ENCODE data around the gene PGPEP1. TPM values are rescaled to one million over a fixed set of nuclear protein-coding genes. Genes with fewer than 3 reads are reported as not detected.

Gene PGPEP1
- total and polyA plus RNA-seq, 4 donors = 13.0 to 41.6 (median 15.0) TPM

GRCh38 chr19:18419195-18419698, 78.8 kb downstream of the PGPEP1 start, which contains the start of gene SSBP4:
Gene SSBP4 (plus strand): TSS chr19:18419398. CDS start chr19:18419649, 251 bp downstream.
- peak within 1 kb of the TSS; percentile 73 to 88 for H3K27ac ChIP-seq (ENCODE audit: low read depth in 1 of 2, low read length in 1 of 2)
- no peaks in the 10 kb centered on the region for H3K27me3 ChIP-seq (ENCODE audit: control insufficient read depth in 3 of 3, insufficient read depth in 3 of 3, low read length in 2 of 3)
- peaks cover 0 to 59% (median 44%) of the 10 kb centered on the region in 5 donors for H3K4me1 ChIP-seq (ENCODE audit: control insufficient read depth in 5 of 5, insufficient read depth in 5 of 5, low read length in 5 of 5)
- no peak for TF ChIP-seq CTCF (IDR thresholded peaks at IDR 0.05; ENCODE audit: control extremely low read depth, extremely low read depth)
- H3K9ac ChIP-seq (ENCODE audit: insufficient read depth in 1 of 2, low read length in 2 of 2) = no peak within 1 kb of the TSS
- no peaks in the 10 kb centered on the region for H3K36me3 ChIP-seq (ENCODE audit: control insufficient read depth in 4 of 4, insufficient read depth in 4 of 4, low read length in 4 of 4)
- WGBS, 2 donors = 1% methylated on average over 42 to 80 of the region's 80 CpGs
- DNase-seq (peak; percentile 87 to 91 (median 87)), ATAC-seq (ENCODE audit: insufficient read depth, low FRiP score) (peak; percentile 32)
- H3K9me3 ChIP-seq (ENCODE audit: control insufficient read depth in 4 of 4, insufficient read depth in 3 of 4, low read length in 3 of 4) = no peaks in the 10 kb centered on the region
- H3K4me3 ChIP-seq = peak within 1 kb of the TSS; percentile 68

Small RNA genes lying within 50 kb of the gene (small RNA-seq; reads per million reads assigned to genes)
- not detected for gene MIR3189 (ENCODE audit: low replicate concordance)
- gene RN7SL513P (ENCODE audit: low replicate concordance) = not detected

Other genes with a start within 250 kb of the PGPEP1 start
- gene MAST3, start 242.8 kb upstream of the PGPEP1 start, total RNA-seq = 10 to 100 TPM in 1 of 2 donors, 1 to 10 TPM in 1; 6.5 to 24.0 TPM
- 10 to 100 TPM in 1 of 2 donors, 1 to 10 TPM in 1; 5.0 to 12.1 TPM for gene MAST3, start 242.8 kb upstream of the PGPEP1 start, polyA plus RNA-seq
- gene PIK3R2, start 187.4 kb upstream of the PGPEP1 start, total RNA-seq = 10 to 100 TPM; 22.3 to 36.2 TPM
- 10 to 100 TPM in 1 of 2 donors, 1 to 10 TPM in 1; 7.0 to 18.4 TPM for gene PIK3R2, start 187.4 kb upstream of the PGPEP1 start, polyA plus RNA-seq
- gene IFI30, start 166.8 kb upstream of the PGPEP1 start, total RNA-seq = 100 to 1,000 TPM; 205 to 612 TPM
- 1,000 to 10,000 TPM in 1 of 2 donors, 100 to 1,000 TPM in 1; 440 to 1,883 TPM for gene IFI30, start 166.8 kb upstream of the PGPEP1 start, polyA plus RNA-seq
- 10 to 100 TPM in 1 of 2 donors, 1 to 10 TPM in 1; 3.2 to 13.7 TPM for gene MPV17L2, start 147.4 kb upstream of the PGPEP1 start, total RNA-seq
- gene MPV17L2, start 147.4 kb upstream of the PGPEP1 start, polyA plus RNA-seq = 10 to 100 TPM; 22.7 to 28.0 TPM
- 1 to 10 TPM; 3.1 to 6.7 TPM for gene RAB3A, start 136.6 kb upstream of the PGPEP1 start, total RNA-seq
- 1 to 10 TPM; 1.1 to 1.5 TPM for gene RAB3A, start 136.6 kb upstream of the PGPEP1 start, polyA plus RNA-seq
- 10 to 100 TPM in 1 of 2 donors, 1 to 10 TPM in 1; 3.6 to 32.4 TPM for gene PDE4C, start 114.2 kb upstream of the PGPEP1 start, total RNA-seq
- gene PDE4C, start 114.2 kb upstream of the PGPEP1 start, polyA plus RNA-seq = 1 to 10 TPM in 1 of 2 donors, under 1 TPM in 1; 0.32 to 4.8 TPM
- gene IQCN, start 66.1 kb upstream of the PGPEP1 start, total RNA-seq = 1 to 10 TPM; 1.3 to 5.5 TPM
- 1 to 10 TPM in 1 of 2 donors, under 1 TPM in 1; 0.69 to 5.2 TPM for gene IQCN, start 66.1 kb upstream of the PGPEP1 start, polyA plus RNA-seq
- gene JUND, start 59.0 kb upstream of the PGPEP1 start, total RNA-seq = 100 to 1,000 TPM; 209 to 290 TPM
- gene JUND, start 59.0 kb upstream of the PGPEP1 start, polyA plus RNA-seq = 100 to 1,000 TPM; 161 to 204 TPM
- gene LSM4, start 17.5 kb upstream of the PGPEP1 start, total RNA-seq = 100 to 1,000 TPM in 1 of 2 donors, 10 to 100 TPM in 1; 67.7 to 114 TPM
- 100 to 1,000 TPM; 114 to 217 TPM for gene LSM4, start 17.5 kb upstream of the PGPEP1 start, polyA plus RNA-seq
- gene GDF15, start 45.6 kb downstream of the PGPEP1 start, total RNA-seq = 10 to 100 TPM; 49.7 to 64.0 TPM
- gene GDF15, start 45.6 kb downstream of the PGPEP1 start, polyA plus RNA-seq = 100 to 1,000 TPM in 1 of 2 donors, 10 to 100 TPM in 1; 45.4 to 119 TPM
- 10 to 100 TPM in 1 of 2 donors, 1 to 10 TPM in 1; 8.5 to 38.0 TPM for gene LRRC25, start 57.0 kb downstream of the PGPEP1 start, total RNA-seq
- 100 to 1,000 TPM in 1 of 2 donors, 10 to 100 TPM in 1; 16.1 to 119 TPM for gene LRRC25, start 57.0 kb downstream of the PGPEP1 start, polyA plus RNA-seq
- 10 to 100 TPM; 31.7 to 95.3 TPM for gene SSBP4, start 78.8 kb downstream of the PGPEP1 start, total RNA-seq
- 10 to 100 TPM; 60.3 to 84.4 TPM for gene SSBP4, start 78.8 kb downstream of the PGPEP1 start, polyA plus RNA-seq
- 10 to 100 TPM; 24.9 to 56.7 TPM for gene ISYNA1, start 97.5 kb downstream of the PGPEP1 start, total RNA-seq
- gene ISYNA1, start 97.5 kb downstream of the PGPEP1 start, polyA plus RNA-seq = 10 to 100 TPM; 14.7 to 25.1 TPM
- 10 to 100 TPM; 17.5 to 23.8 TPM for gene ELL, start 181.5 kb downstream of the PGPEP1 start, total RNA-seq
- gene ELL, start 181.5 kb downstream of the PGPEP1 start, polyA plus RNA-seq = 10 to 100 TPM in 1 of 2 donors, 1 to 10 TPM in 1; 9.3 to 26.8 TPM
- 100 to 1,000 TPM; 168 to 225 TPM for gene FKBP8, start 203.0 kb downstream of the PGPEP1 start, total RNA-seq
- gene FKBP8, start 203.0 kb downstream of the PGPEP1 start, polyA plus RNA-seq = 100 to 1,000 TPM; 235 to 357 TPM
- gene KXD1, start 217.3 kb downstream of the PGPEP1 start, total RNA-seq = 10 to 100 TPM; 51.3 to 85.9 TPM
- 100 to 1,000 TPM in 1 of 2 donors, 10 to 100 TPM in 1; 63.7 to 117 TPM for gene KXD1, start 217.3 kb downstream of the PGPEP1 start, polyA plus RNA-seq
- 100 to 1,000 TPM; 689 to 926 TPM for gene UBA52, start 231.3 kb downstream of the PGPEP1 start, total RNA-seq
- 1,000 to 10,000 TPM; 1,135 to 1,266 TPM for gene UBA52, start 231.3 kb downstream of the PGPEP1 start, polyA plus RNA-seq
- gene REX1BD, start 248.2 kb downstream of the PGPEP1 start, total RNA-seq = 100 to 1,000 TPM in 1 of 2 donors, 10 to 100 TPM in 1; 51.4 to 114 TPM
- gene REX1BD, start 248.2 kb downstream of the PGPEP1 start, polyA plus RNA-seq = 10 to 100 TPM; 73.4 to 92.5 TPM

Measured in lung (tissue), 13 donors.